ENCODE data around the gene JARID2. TPM values are rescaled to one million over a fixed set of nuclear protein-coding genes. Genes with fewer than 3 reads are reported as not detected.
A peak's percentile ranks its signal among the peaks of the same experiment; 100 is the strongest.

The JARID2 gene
- polyA plus RNA-seq, 4 donors = 19.5 to 30.3 (median 28.8) TPM

GRCh38 chr6:15549371-15549770 is 303.5 kb downstream of the JARID2 start:
- no peak for DNase-seq (ENCODE audit: low read depth in 4 of 4, low spot score in 3 of 4)

DNA sequence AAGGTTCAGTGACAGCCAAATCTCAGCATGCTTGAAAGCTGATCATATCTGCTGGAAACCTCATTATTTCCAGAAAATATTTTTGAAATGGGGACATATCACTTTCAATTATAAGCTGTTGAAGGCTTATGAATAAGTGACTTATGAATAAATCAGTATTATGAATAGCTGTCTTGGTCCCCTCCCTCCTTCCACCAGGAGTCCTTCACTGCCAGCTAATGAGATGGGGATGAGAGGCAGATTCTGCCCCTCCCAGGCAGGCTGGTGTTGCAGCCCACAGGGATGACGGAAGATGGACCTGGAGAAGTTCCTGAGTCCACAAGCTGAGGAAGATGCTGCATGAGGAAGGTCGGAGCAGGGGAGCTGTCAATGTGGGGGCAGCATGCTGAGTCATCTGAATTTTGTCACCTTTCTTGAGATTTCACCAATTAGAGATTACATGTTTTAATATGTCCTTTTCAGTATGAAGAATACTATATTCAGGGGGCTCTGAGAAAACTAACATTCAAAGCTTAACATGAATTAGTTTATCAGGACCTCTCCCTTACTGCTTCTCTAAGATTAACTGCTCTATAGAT is 304.8 kb downstream of the JARID2 start:
- DNase-seq (ENCODE audit: low read depth in 4 of 4, low spot score in 3 of 4) = no peak

GRCh38 chr6:15551262-15551661 is 305.4 kb downstream of the JARID2 start:
- no peak for DNase-seq (ENCODE audit: low read depth in 4 of 4, low spot score in 3 of 4)

DNA sequence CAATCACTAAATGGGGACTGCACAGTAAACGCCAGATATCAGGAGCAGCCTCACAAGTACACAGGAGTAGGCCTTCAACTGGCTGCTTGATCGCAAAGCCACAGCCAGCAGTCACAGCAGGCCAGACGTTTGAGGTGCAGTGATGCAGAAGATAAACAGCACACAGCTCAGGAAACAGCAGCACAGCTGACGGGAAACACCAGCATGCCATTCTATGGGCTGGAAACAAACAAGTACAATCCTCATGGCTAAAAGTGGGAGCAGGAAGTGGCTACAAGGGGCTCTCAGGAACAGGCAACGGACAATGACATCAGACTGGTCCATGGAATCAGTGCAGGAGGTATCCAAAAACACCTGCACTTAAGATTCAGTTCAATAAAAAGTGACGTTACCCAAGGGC is 305.9 kb downstream of the JARID2 start:
- no peak for DNase-seq (ENCODE audit: low read depth in 4 of 4, low spot score in 3 of 4)

DNA sequence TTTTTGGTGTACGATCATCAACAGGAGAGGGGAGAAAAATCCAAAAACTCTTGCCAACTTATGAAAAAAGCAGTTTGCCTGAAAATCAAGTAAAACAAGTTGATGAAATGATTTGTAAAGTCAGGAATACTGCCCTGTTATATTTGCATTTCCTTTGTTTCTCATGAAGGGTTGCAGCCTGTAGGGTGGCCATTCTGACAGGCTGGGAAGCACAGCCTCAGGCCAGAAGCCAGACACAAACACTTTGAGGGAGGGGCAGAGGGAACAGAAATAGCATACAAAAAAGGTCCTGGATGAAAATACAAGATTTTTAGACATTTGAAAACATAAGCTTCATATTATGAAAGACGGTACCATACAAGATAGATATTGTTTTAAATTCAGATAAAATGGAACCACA is 307.2 kb downstream of the JARID2 start:
- no peak for DNase-seq (ENCODE audit: low read depth in 4 of 4, low spot score in 3 of 4)

DNA sequence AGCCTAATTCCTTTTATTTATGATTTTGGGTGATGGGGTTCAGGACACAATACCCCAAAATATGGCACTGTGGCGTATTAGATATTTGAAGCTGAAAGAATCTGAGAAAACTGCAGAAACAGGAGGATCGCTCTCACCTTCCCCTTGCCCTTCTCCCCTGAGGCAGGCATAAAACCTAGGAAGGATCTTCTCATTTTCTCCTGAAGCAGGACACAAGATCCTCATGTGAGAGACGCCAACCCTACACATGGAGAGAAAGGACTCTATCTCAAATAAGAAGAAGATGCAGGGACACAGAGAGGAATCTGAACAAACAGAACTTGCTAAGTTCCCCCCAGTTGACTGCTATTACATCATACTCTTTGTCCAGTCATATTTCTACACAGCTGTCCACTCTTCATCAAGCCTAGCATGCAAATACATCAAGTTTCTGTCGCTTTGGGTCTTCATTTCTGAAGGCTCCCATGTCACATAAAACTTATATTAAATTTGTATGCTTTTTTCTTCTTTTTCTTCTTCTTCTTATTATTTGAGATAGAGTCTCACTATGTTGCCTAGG is 307.9 kb downstream of the JARID2 start:
- DNase-seq (ENCODE audit: low read depth in 4 of 4, low spot score in 3 of 4) = no peak

GRCh38 chr6:15554728-15555100 is 308.8 kb downstream of the JARID2 start:
- DNase-seq (ENCODE audit: low read depth in 4 of 4, low spot score in 3 of 4) = no peak

GRCh38 chr6:15555101-15556038 is 309.5 kb downstream of the JARID2 start:
- DNase-seq (ENCODE audit: low read depth in 4 of 4, low spot score in 3 of 4) = no peak

GRCh38 chr6:15556711-15557110 is 310.8 kb downstream of the JARID2 start:
- no peak for DNase-seq (ENCODE audit: low read depth in 4 of 4, low spot score in 3 of 4)

DNA sequence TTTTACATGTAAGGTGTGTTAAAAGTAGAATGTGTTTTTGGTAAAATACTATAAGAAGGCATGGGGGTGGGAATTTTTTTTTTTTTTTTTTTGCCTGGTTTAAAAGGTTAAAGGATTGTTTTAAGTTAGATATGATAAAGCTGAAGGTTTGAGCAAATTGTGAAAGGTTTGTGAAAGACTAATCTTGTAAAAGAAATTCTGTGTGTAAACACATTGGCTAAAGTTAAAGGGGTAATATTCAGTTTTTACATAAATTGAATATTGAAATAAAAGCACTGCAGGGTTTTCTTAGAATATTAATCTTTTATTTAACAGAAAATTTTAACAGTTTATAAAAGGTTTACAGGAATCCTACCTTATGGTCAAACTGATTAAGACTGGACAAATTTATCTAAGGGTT is 311.3 kb downstream of the JARID2 start:
- DNase-seq (ENCODE audit: low read depth in 4 of 4, low spot score in 3 of 4) = no peak

DNA sequence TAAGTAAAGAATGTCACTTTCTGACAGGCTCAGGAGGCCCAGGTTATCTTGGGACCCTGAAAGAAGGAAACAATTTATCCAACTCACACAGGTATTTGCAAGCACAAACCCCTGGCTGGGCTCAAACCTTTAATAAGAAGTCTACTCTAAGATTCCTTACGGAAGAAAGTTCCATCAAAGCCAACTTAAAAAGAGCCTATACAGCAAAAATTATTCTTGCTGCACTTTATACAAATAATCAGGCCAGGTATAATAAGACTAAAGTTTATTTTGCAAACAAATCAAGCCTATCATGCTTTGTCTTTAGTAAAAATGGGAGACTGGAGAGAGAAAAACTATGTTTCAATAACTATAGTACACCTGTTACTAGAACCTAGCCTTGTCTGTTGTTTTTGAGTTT is 314.8 kb downstream of the JARID2 start:
- DNase-seq (ENCODE audit: low read depth in 4 of 4, low spot score in 3 of 4) = no peak

DNA sequence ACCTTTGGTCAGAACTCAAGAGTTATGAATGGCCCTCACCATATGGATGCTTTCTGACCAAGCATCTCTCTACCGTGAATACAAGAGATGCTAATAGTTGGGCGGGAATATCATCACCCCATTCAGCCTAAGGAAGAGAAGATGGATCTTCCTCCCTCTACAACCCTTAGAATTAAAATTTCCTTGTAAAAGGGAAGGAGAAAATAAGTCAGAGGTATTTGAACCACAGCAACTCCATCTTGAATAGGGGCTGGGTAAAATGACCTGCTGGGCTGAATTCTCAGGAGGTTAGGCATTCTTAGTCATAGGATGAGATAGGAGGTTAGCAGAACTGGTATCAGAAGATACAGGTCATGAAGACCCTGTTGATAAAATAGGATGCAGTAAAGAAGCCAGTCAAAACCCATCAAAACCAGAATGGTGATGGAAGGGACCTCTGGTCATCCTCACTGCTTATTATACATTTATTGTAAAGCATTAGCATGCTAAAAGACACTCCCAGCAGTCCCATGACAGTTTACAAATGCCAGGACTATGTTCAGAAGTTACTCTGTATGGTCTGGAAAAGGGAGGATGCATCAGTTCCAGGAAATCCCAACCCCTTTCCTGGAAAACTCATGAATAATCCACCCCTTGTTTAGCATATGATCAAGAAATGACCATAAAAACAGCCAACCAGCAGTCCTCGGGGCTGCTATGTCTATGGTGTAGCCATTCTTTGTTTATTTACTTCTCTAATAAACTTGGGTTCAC is 315.8 kb downstream of the JARID2 start:
- DNase-seq (ENCODE audit: low read depth in 4 of 4, low spot score in 3 of 4) = no peak

GRCh38 chr6:15562977-15563376 is 317.1 kb downstream of the JARID2 start:
- DNase-seq (ENCODE audit: low read depth in 4 of 4, low spot score in 3 of 4) = no peak

- peak in 1 of 4 donors; percentile 52 for DNase-seq (ENCODE audit: low read depth in 4 of 4, low spot score in 3 of 4)
Measured at GRCh38 chr6:15569035-15569995, 323.4 kb downstream of the JARID2 start.

- DNase-seq (ENCODE audit: low read depth in 4 of 4, low spot score in 3 of 4) = no peak
Measured at GRCh38 chr6:15570171-15570570, 324.3 kb downstream of the JARID2 start.

All from left renal pelvis (tissue), 4 donors.